IPS-NIHi7 (cell line): ENCODE data around the gene NMT2.
A peak's percentile ranks its signal among the peaks of the same experiment; 100 is the strongest.

Source experiments
- DNase-seq: peaks from one replicate; pipeline ENCODE4 v3.0.0; 2012; ENCODE audit warnings: mixed read lengths; ENCODE audit errors: extremely low spot score

Gene NMT2

GRCh38 chr10:15092855-15093408, 75.6 kb downstream of the NMT2 start:
- DNase-seq, result no peak

DNA sequence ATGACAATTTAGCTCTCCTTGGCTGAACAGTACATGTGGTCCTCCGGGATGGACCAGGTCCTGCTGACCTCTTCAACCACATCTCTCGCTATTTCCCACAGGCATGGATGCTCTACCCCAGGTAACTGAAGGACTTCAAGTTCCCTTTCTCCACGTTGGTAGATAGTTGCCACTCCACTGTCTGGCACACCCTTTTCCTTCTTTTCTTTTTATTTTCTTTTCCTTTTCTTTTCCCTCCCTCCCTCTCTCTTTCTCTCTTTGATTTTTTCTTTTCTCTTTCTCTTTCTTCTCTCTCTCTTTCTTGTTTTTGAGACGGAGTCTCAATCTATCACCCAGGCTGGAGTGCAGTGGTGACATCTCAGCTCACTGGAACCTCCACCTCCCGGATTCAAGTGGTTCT, 77.1 kb downstream of the NMT2 start:
- DNase-seq, result no peak

GRCh38 chr10:15088428-15089261, 79.8 kb downstream of the NMT2 start, which contains the start of gene ACBD7:
TSS of gene ACBD7 (minus strand) at chr10:15088776. CDS start at chr10:15088728, 48 bp downstream.
- DNase-seq, result peak; percentile 98

GRCh38 chr10:15084502-15084922, 84.0 kb downstream of the NMT2 start:
- peak; percentile 38 for DNase-seq

GRCh38 chr10:15083674-15084501, 84.6 kb downstream of the NMT2 start:
- DNase-seq, result no peak

DNA sequence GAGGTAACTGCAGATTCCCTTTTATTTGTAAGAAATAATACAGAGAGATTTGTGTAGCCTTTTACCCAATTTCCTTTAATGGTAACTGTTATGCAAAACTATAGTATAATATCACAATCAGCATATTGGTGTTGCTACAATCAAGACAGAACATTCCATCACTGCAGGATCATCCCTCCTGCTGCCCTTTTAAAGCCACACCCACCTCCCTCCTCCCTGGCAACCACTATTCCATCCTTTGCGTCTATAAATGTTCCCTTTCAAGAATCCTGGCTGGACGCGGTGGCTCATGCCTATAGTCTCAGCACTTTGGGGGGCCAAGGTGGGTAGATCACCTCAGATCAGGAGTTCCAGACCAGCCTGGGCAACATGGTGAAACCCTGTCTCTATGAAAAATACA, 93.1 kb downstream of the NMT2 start:
- DNase-seq, result no peak

- no peak for DNase-seq
Observed at GRCh38 chr10:15072358-15072757, 96.1 kb downstream of the NMT2 start.

DNA sequence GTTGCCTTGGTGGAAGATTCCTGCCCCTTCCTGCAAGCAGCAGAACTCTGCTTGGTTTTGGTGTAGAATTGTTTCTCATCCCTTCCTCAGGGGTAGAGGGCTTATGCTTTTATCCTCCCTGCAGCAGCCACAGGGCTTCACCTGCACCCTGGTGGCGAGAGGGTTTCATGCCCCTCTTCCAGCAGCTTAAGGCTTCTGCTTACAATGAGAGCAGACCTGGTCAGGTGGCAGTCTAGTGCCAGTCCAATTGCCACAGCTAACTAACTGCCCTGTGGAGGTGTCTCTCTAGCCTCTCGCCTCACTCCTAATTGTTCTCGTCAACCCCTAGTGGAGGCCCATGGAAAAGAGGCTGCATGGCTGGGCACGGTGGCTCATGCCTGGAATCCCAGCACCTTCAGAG, 99.3 kb downstream of the NMT2 start:
- peak; percentile 23 for DNase-seq

- no peak for DNase-seq
Observed at GRCh38 chr10:15068802-15069201, 99.7 kb downstream of the NMT2 start.

DNA sequence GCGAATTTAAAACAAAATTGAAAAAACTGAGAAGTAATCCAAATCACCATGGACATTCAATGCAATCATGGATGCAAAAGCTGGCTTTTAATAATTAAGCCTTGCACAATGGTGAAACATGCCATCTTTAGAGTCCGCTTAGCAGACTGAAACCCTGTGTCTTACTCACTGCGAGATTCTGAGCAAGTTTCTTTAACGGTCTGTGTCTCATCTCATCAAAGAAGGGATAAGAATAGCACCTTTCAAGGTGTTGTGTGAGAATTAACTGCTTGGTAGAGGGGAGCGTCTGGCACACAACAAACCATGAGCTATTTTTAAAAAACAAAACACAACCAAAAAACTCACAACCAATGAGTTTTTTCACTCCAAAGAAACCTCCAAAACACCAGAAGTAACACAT, 101.3 kb downstream of the NMT2 start:
- DNase-seq, result no peak

- no peak for DNase-seq
Observed at GRCh38 chr10:15060638-15061037, 107.9 kb downstream of the NMT2 start.

- no peak for DNase-seq
Observed at GRCh38 chr10:15059914-15060313, 108.6 kb downstream of the NMT2 start.

DNA sequence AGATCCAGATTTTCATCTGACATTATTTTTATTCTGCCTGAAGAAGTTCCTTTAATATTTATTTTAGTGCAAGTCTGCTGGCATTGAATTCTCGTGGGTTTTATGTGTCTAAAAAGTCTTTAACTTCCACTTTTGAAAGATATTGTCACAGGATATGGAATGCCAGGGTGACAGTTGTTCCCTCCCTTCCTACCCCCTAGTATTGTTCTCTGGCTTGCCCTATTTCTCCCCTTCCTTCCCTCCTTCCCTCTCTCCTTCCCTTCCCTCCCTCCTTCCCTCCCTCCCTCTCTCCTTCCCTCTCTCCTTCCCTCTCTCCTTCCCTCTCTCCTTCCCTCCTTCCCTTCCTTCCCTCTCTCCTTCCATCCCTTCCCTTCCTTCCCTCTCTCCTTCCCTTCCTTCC, 109.8 kb downstream of the NMT2 start:
- no peak for DNase-seq
